GM13977 (cell line): ENCODE results near the gene EDN3.

Experiments
- DNase-seq: peaks from one replicate; pipeline ENCODE4 v3.0.0; 2012; ENCODE audit warnings: low spot score
- in situ Hi-C: fragments of 300-500 bp; cut with MboI; formaldehyde crosslinking; loops from one replicate; pipeline ENCODE4 v1.12.0; 2022; ENCODE audit warnings: low sequenced_read_pairs, low pct_unique_long_range_greater_than_20kb, mixed read lengths, inconsistent platforms; ENCODE audit not compliant: unreplicated experiment
- TF ChIP-seq, protein P1 (sequence below): IDR thresholded peaks from 2 replicates; pipeline ENCODE4 v1.5.1; 2012; ENCODE audit warnings: mild to moderate bottlenecking, control low read depth; ENCODE audit not compliant: insufficient read depth; ENCODE audit errors: extremely low read depth, missing control alignments

The EDN3 gene

DNA sequence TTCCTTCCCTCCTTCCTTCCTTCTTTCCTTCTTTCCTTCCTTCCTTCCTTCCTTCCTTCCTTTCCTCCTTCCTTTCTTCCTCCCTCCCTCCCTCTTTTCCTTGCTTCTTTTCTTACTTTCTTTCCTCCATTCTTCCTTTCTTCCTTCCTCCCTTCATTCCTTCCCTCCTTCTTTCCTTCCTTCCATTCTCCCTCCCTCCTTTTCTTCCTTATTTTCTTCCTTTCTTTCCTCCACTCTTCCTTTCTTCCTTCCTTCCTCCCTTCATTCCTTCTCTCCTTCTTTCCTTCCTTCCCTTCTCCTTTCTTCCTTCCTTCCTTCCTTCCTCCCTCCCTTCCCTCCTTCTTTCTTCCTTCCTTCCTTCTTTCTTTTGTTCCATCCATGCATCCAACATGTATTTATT lies 35.1 kb upstream of the EDN3 start:
- DNase-seq, result no peak
- in situ Hi-C loops, result no loop called here
- TF ChIP-seq, protein P1, sequence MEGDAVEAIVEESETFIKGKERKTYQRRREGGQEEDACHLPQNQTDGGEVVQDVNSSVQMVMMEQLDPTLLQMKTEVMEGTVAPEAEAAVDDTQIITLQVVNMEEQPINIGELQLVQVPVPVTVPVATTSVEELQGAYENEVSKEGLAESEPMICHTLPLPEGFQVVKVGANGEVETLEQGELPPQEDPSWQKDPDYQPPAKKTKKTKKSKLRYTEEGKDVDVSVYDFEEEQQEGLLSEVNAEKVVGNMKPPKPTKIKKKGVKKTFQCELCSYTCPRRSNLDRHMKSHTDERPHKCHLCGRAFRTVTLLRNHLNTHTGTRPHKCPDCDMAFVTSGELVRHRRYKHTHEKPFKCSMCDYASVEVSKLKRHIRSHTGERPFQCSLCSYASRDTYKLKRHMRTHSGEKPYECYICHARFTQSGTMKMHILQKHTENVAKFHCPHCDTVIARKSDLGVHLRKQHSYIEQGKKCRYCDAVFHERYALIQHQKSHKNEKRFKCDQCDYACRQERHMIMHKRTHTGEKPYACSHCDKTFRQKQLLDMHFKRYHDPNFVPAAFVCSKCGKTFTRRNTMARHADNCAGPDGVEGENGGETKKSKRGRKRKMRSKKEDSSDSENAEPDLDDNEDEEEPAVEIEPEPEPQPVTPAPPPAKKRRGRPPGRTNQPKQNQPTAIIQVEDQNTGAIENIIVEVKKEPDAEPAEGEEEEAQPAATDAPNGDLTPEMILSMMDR, result no peak

DNA sequence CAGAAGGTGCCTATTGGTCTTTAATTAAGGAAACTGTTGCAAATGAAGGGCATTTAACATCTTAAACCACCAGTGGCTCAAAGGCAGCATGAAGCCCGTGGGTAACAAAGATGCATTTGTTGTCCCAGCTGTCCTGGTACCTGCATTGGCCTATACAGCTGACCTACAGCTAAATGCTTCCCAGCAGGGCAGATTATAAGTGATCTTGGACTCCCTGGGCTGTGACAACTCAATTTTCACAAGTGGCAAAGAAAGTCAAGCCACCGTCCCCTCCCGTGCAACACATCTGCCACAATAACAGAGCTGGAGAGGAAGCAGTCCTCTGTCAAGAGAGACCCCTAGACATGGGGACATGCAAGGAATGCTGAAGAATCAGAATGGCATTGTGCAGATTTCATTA lies 31.5 kb upstream of the EDN3 start:
- TF ChIP-seq, protein P1, result no peak
- in situ Hi-C loops, result no loop called here
- no peak for DNase-seq

DNA sequence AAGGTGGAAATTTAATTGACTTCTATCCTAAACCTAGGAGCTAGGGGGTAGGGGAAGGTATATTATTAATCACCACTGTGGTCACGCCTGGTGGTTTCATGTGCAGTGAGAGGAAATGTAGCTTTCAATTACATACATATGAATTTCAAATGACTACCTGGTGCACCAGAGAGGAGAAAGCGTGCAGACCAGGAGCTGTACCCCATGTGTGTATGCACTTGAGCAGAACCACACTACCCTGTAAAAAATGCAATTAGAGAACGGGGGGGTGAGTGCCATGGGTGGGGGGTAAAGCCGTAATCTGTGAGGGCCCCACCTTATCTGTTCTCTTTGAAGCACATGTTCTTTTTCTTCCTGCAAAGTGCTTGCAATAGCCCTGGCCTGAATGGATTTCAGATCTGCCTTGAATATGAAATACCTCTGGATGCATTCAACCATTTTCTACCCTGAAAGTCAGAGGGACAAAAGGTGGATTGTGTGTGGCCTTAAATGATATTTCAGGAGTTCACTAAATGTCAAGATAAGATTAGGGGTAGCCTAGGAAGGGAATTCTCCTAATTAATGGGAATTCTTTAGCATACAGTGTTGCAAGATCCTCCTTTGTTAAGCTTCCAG lies 30.9 kb upstream of the EDN3 start:
- in situ Hi-C loops, result no loop called here
- DNase-seq, result no peak
- TF ChIP-seq, protein P1, result no peak

- in situ Hi-C loops, result no loop called here
- DNase-seq, result no peak
- TF ChIP-seq, protein P1, result no peak
Measured at GRCh38 chr20:59270380-59270779, 30.0 kb upstream of the EDN3 start.

GRCh38 chr20:59273739-59274357 lies 26.6 kb upstream of the EDN3 start:
- TF ChIP-seq, protein P1, result no peak
- no peak for DNase-seq
- in situ Hi-C loops, result no loop called here

DNA sequence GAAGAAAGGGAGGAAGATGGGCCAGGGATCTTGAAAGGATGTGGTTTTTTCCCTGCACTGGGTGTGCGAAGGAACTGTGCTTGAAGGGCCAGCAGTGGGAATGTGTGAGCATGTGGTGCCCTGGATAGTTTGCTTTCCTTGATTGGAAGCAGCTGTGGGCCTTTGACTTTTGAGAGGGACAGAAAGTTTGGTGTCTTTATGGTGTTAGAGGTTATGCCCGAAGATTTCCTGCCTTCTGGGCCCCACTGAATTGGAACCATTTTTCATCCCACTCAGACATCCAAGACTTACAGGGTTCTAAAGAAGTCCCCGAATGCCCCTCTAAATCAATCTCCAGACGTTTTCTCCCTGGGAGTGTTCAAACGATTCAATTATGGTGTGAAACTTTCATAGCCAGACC lies 23.5 kb upstream of the EDN3 start:
- DNase-seq, result no peak
- TF ChIP-seq, protein P1, result no peak
- in situ Hi-C loops, result no loop called here

- TF ChIP-seq, protein P1, result no peak
- DNase-seq, result no peak
- in situ Hi-C loops, result no loop called here
Measured at GRCh38 chr20:59284470-59284869, 15.9 kb upstream of the EDN3 start.
